Measurements from ENCODE around the gene GTF3C6.
"Not testable (repeated sequence)": the region's sequence is repeated elsewhere in the genome, so short reads cannot be mapped to it uniquely, and the experiment has no call there.

Gene GTF3C6

GRCh38 chr6:110949679-110950285, 8.7 kb upstream of the GTF3C6 start:
- no peaks in the 10 kb centered on the region for H3K36me3 ChIP-seq
- no peak overlapping the region for H3K9ac ChIP-seq
- no peaks in the 10 kb centered on the region for H3K9me3 ChIP-seq
- no peak for TF ChIP-seq Cebpa-rat (IDR thresholded peaks at IDR 0.05)
- no peaks in the 10 kb centered on the region for H3K4me1 ChIP-seq
- no peak overlapping the region for H3K27ac ChIP-seq
- no peaks in the 10 kb centered on the region for H3K27me3 ChIP-seq
- H3K4me3 ChIP-seq = no peak overlapping the region
- no peak overlapping the region for H3K4me2 ChIP-seq
- H4K20me1 ChIP-seq = no peaks in the 10 kb centered on the region

DNA sequence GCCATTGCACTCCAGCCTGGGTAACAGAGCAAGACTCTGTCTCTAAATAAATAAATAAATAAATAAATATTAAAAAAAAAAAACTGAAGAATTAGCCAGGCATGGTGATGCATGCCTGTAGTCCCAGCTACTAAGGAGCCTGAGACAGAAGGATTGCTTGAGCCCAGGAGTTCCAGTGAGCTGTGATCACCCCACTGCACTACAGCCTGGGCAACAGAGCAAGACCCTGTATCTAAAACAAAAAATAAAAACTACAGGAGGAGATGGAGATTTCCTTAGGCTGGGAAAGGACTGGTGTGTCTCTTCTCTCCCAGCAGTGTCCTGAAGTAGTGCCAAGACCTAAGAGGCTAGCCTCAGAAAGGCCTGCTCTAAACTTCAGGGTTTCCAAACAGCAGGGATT, 8.1 kb upstream of the GTF3C6 start:
- Histone ChIP-seq H3K4me3 (no peak overlapping the region), H3K9ac (peak overlapping the region; percentile 22; the same call in 1 of the 2 replicates), H4K20me1 (no peaks in the 10 kb centered on the region), H3K27me3 (no peaks in the 10 kb centered on the region), H3K4me1 (no peaks in the 10 kb centered on the region), H3K9me3 (no peaks in the 10 kb centered on the region), H3K27ac (no peak overlapping the region), H3K36me3 (no peaks in the 10 kb centered on the region), H3K4me2 (no peak overlapping the region)
- no peak for TF ChIP-seq Cebpa-rat (IDR thresholded peaks at IDR 0.05)

DNA sequence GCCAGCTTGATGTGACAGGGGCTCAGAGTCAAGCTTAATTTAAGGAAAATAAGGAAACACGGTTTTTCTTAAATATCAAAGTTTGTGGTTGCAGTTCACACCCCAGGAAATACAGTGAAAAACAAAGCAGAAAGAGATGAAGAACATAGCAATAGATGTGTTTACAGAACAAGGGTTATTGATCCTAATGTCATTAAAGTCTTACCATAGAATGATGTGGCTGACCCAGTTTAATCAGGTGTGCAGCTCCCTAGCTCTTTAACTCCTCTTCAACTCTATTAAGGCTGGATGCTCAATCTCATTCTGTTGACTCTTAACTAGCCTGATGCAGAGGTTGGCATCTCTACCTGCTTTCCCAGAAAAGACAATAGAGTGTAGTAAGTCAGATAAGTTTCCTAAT, 7.5 kb upstream of the GTF3C6 start:
- TF ChIP-seq Cebpa-rat (IDR thresholded peaks at IDR 0.05) = no peak
- H3K9me3 ChIP-seq = no peaks in the 10 kb centered on the region
- H3K9ac ChIP-seq = no peak overlapping the region
- no peaks in the 10 kb centered on the region for H3K36me3 ChIP-seq
- no peak overlapping the region for H3K27ac ChIP-seq
- H3K4me3 ChIP-seq = no peak overlapping the region
- no peaks in the 10 kb centered on the region for H3K4me1 ChIP-seq
- H3K27me3 ChIP-seq = no peaks in the 10 kb centered on the region
- H3K4me2 ChIP-seq = no peak overlapping the region
- H4K20me1 ChIP-seq = no peaks in the 10 kb centered on the region

- Histone ChIP-seq H3K27me3 (no peaks in the 10 kb centered on the region), H3K27ac (no peak overlapping the region), H3K9me3 (no peaks in the 10 kb centered on the region), H4K20me1 (no peaks in the 10 kb centered on the region), H3K4me3 (no peak overlapping the region), H3K4me1 (no peaks in the 10 kb centered on the region), H3K4me2 (no peak overlapping the region), H3K9ac (no peak overlapping the region), H3K36me3 (no peaks in the 10 kb centered on the region)
- TF ChIP-seq Cebpa-rat (IDR thresholded peaks at IDR 0.05) = no peak
Observed at GRCh38 chr6:110951986-110952794, 6.3 kb upstream of the GTF3C6 start.

DNA sequence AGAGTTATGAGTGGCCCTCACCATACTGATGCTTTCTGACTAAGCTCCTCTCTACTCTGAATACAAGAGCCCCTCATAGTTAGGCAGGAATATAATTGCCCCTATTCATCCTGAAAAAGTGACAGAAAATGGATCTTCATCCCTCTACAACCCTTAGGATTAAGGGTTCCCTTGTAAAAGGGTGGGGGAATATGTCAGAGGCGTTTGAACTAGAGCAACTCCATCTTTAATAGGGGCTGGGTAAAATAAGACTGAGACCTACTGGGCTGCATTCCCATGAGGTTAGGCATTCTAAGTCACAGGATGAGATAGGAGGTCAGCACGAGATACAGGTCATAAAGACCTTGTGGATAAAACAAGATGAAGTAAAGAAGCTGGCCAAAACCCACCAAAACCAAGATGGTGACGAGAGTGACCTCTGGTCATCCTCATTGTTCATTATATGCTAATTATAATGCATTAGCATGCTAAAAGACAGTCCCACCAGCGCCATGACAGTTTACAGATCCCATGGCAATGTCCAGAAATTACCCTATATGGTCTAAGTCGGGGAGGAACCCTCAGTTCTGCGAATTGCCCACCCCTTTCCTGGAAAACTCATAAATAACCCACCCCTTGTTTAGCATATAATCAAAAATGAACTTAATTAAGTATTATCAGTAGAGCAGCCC, 4.7 kb upstream of the GTF3C6 start:
- H3K4me3 ChIP-seq = no peak overlapping the region
- H3K9me3 ChIP-seq = no peaks in the 10 kb centered on the region
- H3K27me3 ChIP-seq = no peaks in the 10 kb centered on the region
- H3K4me2 ChIP-seq = no peak overlapping the region
- peaks cover 7% of the 10 kb centered on the region for H3K4me1 ChIP-seq
- H3K36me3 ChIP-seq = no peaks in the 10 kb centered on the region
- no peak overlapping the region for H3K27ac ChIP-seq
- H3K9ac ChIP-seq = no peak overlapping the region
- no peaks in the 10 kb centered on the region for H4K20me1 ChIP-seq
- TF ChIP-seq Cebpa-rat (IDR thresholded peaks at IDR 0.05) = no peak

DNA sequence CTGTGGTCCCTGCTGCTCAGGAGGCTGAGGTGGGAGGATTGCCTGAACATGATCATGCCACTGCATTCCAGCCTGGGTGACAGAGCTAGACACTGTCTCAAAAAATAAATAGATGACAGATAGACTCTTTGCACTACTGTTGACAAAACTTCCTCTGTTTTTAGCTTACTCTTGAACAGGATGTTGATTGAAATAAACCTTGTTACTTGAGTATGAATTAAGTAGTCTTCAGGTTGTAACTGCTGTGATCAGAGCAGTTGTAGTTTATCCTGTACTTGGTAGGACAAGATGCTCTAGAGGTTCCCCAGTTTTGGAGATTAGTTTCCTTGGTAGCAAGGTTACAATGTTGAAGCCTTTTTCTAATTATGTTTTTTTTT, 1.5 kb downstream of the GTF3C6 start:
- H4K20me1 ChIP-seq = no peaks in the 10 kb centered on the region
- no peak overlapping the region for H3K4me3 ChIP-seq
- peak overlapping the region; percentile 87 for H3K4me2 ChIP-seq
- H3K4me1 ChIP-seq = peaks cover 24% of the 10 kb centered on the region
- H3K27me3 ChIP-seq = no peaks in the 10 kb centered on the region
- no peak overlapping the region for H3K9ac ChIP-seq
- TF ChIP-seq Cebpa-rat (IDR thresholded peaks at IDR 0.05) = no peak
- no peaks in the 10 kb centered on the region for H3K9me3 ChIP-seq
- H3K27ac ChIP-seq = no peak overlapping the region
- peaks cover 55% of the 10 kb centered on the region for H3K36me3 ChIP-seq

- Histone ChIP-seq H3K36me3 (peaks cover 80% of the 10 kb centered on the region), H3K4me1 (peaks cover 21% of the 10 kb centered on the region)
- not testable (repeated sequence) for H4K20me1 ChIP-seq, H3K27ac ChIP-seq, H3K27me3 ChIP-seq, H3K4me3 ChIP-seq, H3K9ac ChIP-seq, H3K4me2 ChIP-seq, H3K9me3 ChIP-seq
Observed at GRCh38 chr6:110962636-110963035, 4.1 kb downstream of the GTF3C6 start.

DNA sequence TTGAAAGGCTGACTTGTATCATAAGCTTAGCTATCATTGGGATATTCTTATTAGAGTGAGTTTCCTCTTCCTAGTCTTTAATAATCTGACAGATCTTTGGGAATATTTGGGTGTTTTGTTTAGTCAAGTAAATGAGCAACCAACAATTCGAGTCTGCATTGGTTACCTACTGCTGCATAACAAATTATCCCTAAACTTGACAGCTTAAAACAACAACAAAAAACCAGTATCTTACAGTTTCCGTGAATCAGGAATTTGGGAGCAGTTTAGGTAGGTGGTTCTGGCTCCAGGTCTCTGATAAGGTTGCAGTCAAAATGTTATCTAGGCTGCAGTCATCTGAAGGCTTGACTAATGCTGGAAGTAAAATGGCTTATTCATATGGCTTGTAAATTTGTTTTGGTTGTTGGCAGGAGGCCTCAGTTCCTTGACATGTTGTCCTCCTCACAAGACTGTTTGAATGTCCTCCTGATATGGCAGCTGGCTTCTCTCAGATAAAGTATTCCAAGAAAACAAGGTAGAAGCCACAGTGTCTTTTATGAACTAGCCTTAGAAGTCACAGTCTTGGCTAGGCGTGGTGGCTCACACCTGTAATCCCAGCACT, 7.2 kb downstream of the GTF3C6 start:
- H3K4me2 ChIP-seq = no peak overlapping the region
- no peak overlapping the region for H3K9ac ChIP-seq
- H3K9me3 ChIP-seq = no peaks in the 10 kb centered on the region
- peaks cover 83% of the 10 kb centered on the region for H3K36me3 ChIP-seq
- no peaks in the 10 kb centered on the region for H3K27me3 ChIP-seq
- H4K20me1 ChIP-seq = no peaks in the 10 kb centered on the region
- H3K4me1 ChIP-seq = 0 out of 2 replicates have a peak, but pooled peaks cover 7% of the 10 kb centered on the region
- no peak overlapping the region for H3K27ac ChIP-seq
- no peak overlapping the region for H3K4me3 ChIP-seq
- no peak for TF ChIP-seq Cebpa-rat (IDR thresholded peaks at IDR 0.05)

DNA sequence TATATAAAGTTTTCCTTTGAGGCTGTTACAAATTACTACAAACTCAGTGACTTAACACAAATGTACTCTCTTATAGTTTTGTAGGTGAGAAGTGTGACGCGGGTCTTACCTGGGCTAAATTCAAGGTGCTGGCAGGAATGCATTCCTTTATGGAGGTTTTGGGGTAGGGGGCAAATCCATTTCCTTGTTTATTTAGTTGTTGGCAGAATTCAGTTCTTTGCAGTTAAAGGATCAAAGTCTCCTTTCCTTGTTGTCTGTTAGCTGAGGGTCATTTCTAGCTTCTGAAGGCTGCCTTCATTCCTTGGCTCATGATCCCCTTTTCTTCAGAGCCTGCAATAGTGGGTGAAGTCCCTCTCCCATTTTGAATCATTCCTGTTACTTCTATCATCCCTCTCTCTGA, 10.2 kb downstream of the GTF3C6 start:
- not testable (repeated sequence) for H3K4me2 ChIP-seq, H3K4me3 ChIP-seq, H3K4me1 ChIP-seq, H4K20me1 ChIP-seq, H3K27ac ChIP-seq, H3K9ac ChIP-seq, H3K9me3 ChIP-seq, H3K27me3 ChIP-seq
- H3K36me3 ChIP-seq = peaks cover 54% of the 10 kb centered on the region

DNA sequence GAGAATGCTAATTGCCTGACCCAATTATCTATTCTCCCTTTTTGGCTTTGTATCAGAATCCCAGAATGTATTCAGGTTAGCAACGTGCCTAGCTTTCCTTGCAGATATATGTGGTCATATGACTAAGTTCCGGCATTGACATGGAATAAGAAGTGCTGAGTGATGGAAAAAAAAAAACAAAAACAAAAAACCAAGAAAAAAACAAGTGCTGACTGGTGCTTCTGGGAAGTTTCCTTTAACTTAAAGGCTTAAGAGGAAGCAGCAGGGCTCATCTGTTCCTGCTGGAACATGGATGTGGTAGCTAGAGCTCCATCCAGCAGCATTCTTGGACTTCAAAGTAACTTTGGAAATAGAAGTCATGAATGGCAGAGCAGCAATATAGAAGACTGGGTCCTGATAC, 13.0 kb downstream of the GTF3C6 start:
- Histone ChIP-seq H3K36me3 (peaks cover 26% of the 10 kb centered on the region), H3K9me3 (no peaks in the 10 kb centered on the region), H3K9ac (no peak overlapping the region), H3K4me1 (no peaks in the 10 kb centered on the region), H3K27me3 (no peaks in the 10 kb centered on the region), H3K4me2 (no peak overlapping the region), H4K20me1 (no peaks in the 10 kb centered on the region), H3K4me3 (no peak overlapping the region), H3K27ac (no peak overlapping the region)
- TF ChIP-seq Cebpa-rat (IDR thresholded peaks at IDR 0.05) = no peak
